H9 (cell line): ENCODE measurements around the gene CLCN5. TPM values are rescaled to one million over a fixed set of nuclear protein-coding genes. Genes with fewer than 3 reads are reported as not detected.

ENCODE experiments used
- DNase-seq: peaks from one replicate; pipeline ENCODE4 v3.0.0-alpha.2; 2017
- H2AFZ ChIP-seq: one replicate; pipeline ENCODE4 v1.6.1; 2013; ENCODE audit warnings: mild to moderate bottlenecking, low read length, control low read depth, moderate library complexity
- H2AK5ac ChIP-seq: 2 replicates; pipeline ENCODE4 v1.6.1; 2013; ENCODE audit warnings: low read length, control low read depth, mixed read lengths; ENCODE audit not compliant: insufficient read length
- H2BK120ac ChIP-seq: one replicate; pipeline ENCODE4 v1.6.1; 2013; ENCODE audit warnings: low read depth, mild to moderate bottlenecking, low read length, control low read depth, inconsistent platforms; ENCODE audit not compliant: poor library complexity, severe bottlenecking
- H2BK12ac ChIP-seq: 2 replicates; pipeline ENCODE4 v1.6.1; 2013; ENCODE audit warnings: low read length, control low read depth, mixed read lengths, low read depth; ENCODE audit not compliant: insufficient read length
- H2BK15ac ChIP-seq: 2 replicates; pipeline ENCODE4 v1.6.1; 2013; ENCODE audit warnings: low read depth, low read length, control low read depth
- H2BK20ac ChIP-seq: one replicate; pipeline ENCODE4 v1.6.1; 2013; ENCODE audit warnings: low read depth, mild to moderate bottlenecking, low read length, control low read depth, inconsistent platforms; ENCODE audit not compliant: poor library complexity, severe bottlenecking
- H2BK5ac ChIP-seq: 2 replicates; pipeline ENCODE4 v1.6.1; 2013; ENCODE audit warnings: low read length, control low read depth, mixed read lengths; ENCODE audit not compliant: insufficient read length
- H3K14ac ChIP-seq: 2 replicates; pipeline ENCODE4 v1.6.1; 2013; ENCODE audit warnings: low read length, control low read depth; ENCODE audit not compliant: insufficient read depth
- H3K18ac ChIP-seq: 2 replicates; pipeline ENCODE4 v1.6.1; 2013; ENCODE audit warnings: low read depth, mild to moderate bottlenecking, mixed read lengths, low read length, control low read depth; ENCODE audit not compliant: insufficient read length
- H3K23ac ChIP-seq: 2 replicates; pipeline ENCODE4 v1.6.1; 2013; ENCODE audit warnings: low read length, control low read depth, mixed read lengths, low read depth; ENCODE audit not compliant: insufficient read length
- H3K23me2 ChIP-seq: 2 replicates; pipeline ENCODE4 v1.6.1; 2013; ENCODE audit warnings: low read depth, mild to moderate bottlenecking, mixed read lengths, low read length, control low read depth; ENCODE audit not compliant: insufficient read length, poor library complexity, severe bottlenecking
- H3K27ac ChIP-seq: 2 replicates; pipeline ENCODE4 v1.5.1; 2013; ENCODE audit warnings: low read length, control low read depth, mixed read lengths, low read depth; ENCODE audit not compliant: insufficient read length
- H3K27me3 ChIP-seq: 2 replicates; pipeline ENCODE4 v1.6.1; 2013; ENCODE audit warnings: low read length, control low read depth, inconsistent platforms; ENCODE audit not compliant: insufficient read depth
- H3K4ac ChIP-seq: 2 replicates; pipeline ENCODE4 v1.6.1; 2013; ENCODE audit warnings: low read depth, mild to moderate bottlenecking, control low read depth, inconsistent platforms, low read length, moderate library complexity
- H3K4me1 ChIP-seq: 2 replicates; pipeline ENCODE4 v1.6.1; 2013; ENCODE audit warnings: low read length, control low read depth, inconsistent platforms; ENCODE audit not compliant: insufficient read depth
- H3K4me2 ChIP-seq: 2 replicates; pipeline ENCODE4 v1.6.1; 2013; ENCODE audit warnings: low read length, control low read depth, mixed read lengths; ENCODE audit not compliant: insufficient read length, insufficient read depth
- H3K56ac ChIP-seq: 2 replicates; pipeline ENCODE4 v1.6.1; 2013; ENCODE audit warnings: low read depth, mild to moderate bottlenecking, mixed read lengths, low read length, control low read depth; ENCODE audit not compliant: insufficient read length
- H3K79me1 ChIP-seq: 2 replicates; pipeline ENCODE4 v1.6.1; 2013; ENCODE audit warnings: low read depth, mild to moderate bottlenecking, moderate library complexity, low read length, control low read depth, inconsistent platforms; ENCODE audit not compliant: insufficient read depth, poor library complexity, severe bottlenecking
- H3K79me2 ChIP-seq: 2 replicates; pipeline ENCODE4 v1.6.1; 2013; ENCODE audit warnings: low read length, control low read depth, inconsistent platforms; ENCODE audit not compliant: insufficient read depth
- H3K9ac ChIP-seq: 2 replicates; pipeline ENCODE4 v1.6.1; 2013; ENCODE audit warnings: low read length, control low read depth, mixed read lengths; ENCODE audit not compliant: insufficient read length; ENCODE audit errors: extremely low read depth
- H3K9me3 ChIP-seq: one replicate; pipeline ENCODE4 v1.6.1; 2013; ENCODE audit warnings: low read depth, low read length, inconsistent platforms; ENCODE audit not compliant: control insufficient read depth
- H3T11ph ChIP-seq: one replicate; pipeline ENCODE4 v1.6.1; 2013; ENCODE audit warnings: mild to moderate bottlenecking, low read length, control low read depth, inconsistent platforms
- H4K20me1 ChIP-seq: one replicate; pipeline ENCODE4 v1.6.1; 2013; ENCODE audit not compliant: control insufficient read depth, insufficient read length, insufficient read depth
- H4K5ac ChIP-seq: 2 replicates; pipeline ENCODE4 v1.6.1; 2013; ENCODE audit warnings: low read depth, mild to moderate bottlenecking, mixed read lengths, low read length, control low read depth; ENCODE audit not compliant: insufficient read length
- H4K8ac ChIP-seq: replicated peaks from 2 replicates; pipeline ENCODE4 v1.6.1; 2013; ENCODE audit warnings: low read length, control low read depth, mixed read lengths, low read depth; ENCODE audit not compliant: insufficient read length
- H4K91ac ChIP-seq: 2 replicates; pipeline ENCODE4 v1.6.1; 2013; ENCODE audit warnings: low read depth, mild to moderate bottlenecking, moderate library complexity, mixed read lengths, low read length, control low read depth; ENCODE audit not compliant: insufficient read length
- H3K27ac Mint-ChIP-seq, 3 experiments: 2 replicates in 2 of 3; 3 replicates in 1 of 3; pipeline ENCODE4 v1.8.0; 2020 to 2021; ENCODE audit warnings: mixed read lengths in 3 of 3, mild to moderate bottlenecking in 1 of 3, moderate library complexity in 1 of 3
- H3K27me3 Mint-ChIP-seq: 2 replicates; pipeline ENCODE4 v1.8.0; 2021; ENCODE audit warnings: low read depth, mild to moderate bottlenecking, moderate library complexity, mixed read lengths
- H3K36me3 Mint-ChIP-seq, 3 experiments: 2 replicates in 2 of 3; 3 replicates in 1 of 3; pipeline ENCODE4 v1.8.0; 2020 to 2021; ENCODE audit warnings: low read depth in 3 of 3, mixed read lengths in 3 of 3; ENCODE audit not compliant: insufficient read depth in 1 of 3
- H3K4me1 Mint-ChIP-seq, 2 experiments: 2 replicates each; pipeline ENCODE4 v1.8.0; 2020; ENCODE audit warnings: mixed read lengths in 2 of 2
- H3K4me3 Mint-ChIP-seq, 2 experiments: 2 replicates in 1 of 2; 3 replicates in 1 of 2; pipeline ENCODE4 v1.8.0; 2020 to 2021; ENCODE audit warnings: mild to moderate bottlenecking in 2 of 2, mixed read lengths in 2 of 2, moderate library complexity in 1 of 2
- H3K9me3 Mint-ChIP-seq, 2 experiments: 2 replicates in 1 of 2; 3 replicates in 1 of 2; pipeline ENCODE4 v1.8.0; 2020; ENCODE audit warnings: mild to moderate bottlenecking in 2 of 2, mixed read lengths in 2 of 2, moderate library complexity in 1 of 2
- WGBS: extraction: QIAGEN DNeasy Blood & Tissue Kit; methylation state at CpG from one replicate; pipeline ENCODE4 v1.1.7; 2013; ENCODE audit warnings: missing lambda C conversion rate, low lambda C conversion rate, mixed read lengths; ENCODE audit not compliant: insufficient read length; ENCODE audit errors: extremely low coverage; 5-methylcytosine and 5-hydroxymethylcytosine counted together
- total RNA-seq: library from RNA; stranded (reverse); gene quantifications from 2 replicates; pipeline ENCODE4 v1.2.1, GENCODE V29; 2021
- TF ChIP-seq, protein P1 (sequence below): fragments of 200-600 bp; sonication (generic); conservative IDR thresholded peaks from 3 replicates; pipeline ENCODE4 v1.8.0; 2021; ENCODE audit warnings: antibody characterized with exemption, mild to moderate bottlenecking

Gene CLCN5
- total RNA-seq, 1 experiment from 2014 or later = 5.9 TPM

DNA sequence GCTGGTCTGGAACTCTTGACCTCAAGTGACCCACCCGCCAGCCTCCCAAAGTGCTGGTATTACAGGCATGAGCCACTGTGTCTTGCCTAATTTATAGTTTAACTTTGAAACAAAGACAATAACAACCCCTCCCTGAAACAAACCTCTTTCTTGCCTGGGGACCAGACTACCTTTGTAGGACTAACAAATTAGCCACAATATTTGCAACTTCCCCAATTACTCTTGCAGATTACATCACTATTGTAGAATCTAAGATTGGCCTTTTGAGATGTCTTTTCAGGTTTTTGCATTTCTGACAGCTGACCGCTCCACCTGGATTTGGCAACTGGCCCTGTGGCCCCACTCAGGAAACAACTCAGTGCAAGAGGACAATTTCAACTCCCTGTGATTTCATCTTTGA, 193.6 kb downstream of the CLCN5 start:
- Mint-ChIP-seq H3K9me3 (peaks cover 57 to 65% of the 10 kb centered on the region in 2 experiments), H3K27ac (peak overlapping the region in 2 of 3 experiments; percentile 30 to 51; a peak in 1 of 7 replicates), H3K27me3 (no peaks in the 10 kb centered on the region), H3K36me3 (peaks cover 0 to 5% (median 0%) of the 10 kb centered on the region in 3 experiments; a peak in 3 of 7 replicates), H3K4me1 (peaks cover 29 to 30% of the 10 kb centered on the region in 2 experiments), H3K4me3 (no peak overlapping the region)
- no peaks in the 10 kb centered on the region for H3K27me3 ChIP-seq
- no peak overlapping the region for H3K18ac ChIP-seq
- H4K20me1 ChIP-seq = no peaks in the 10 kb centered on the region
- no peak overlapping the region for H2AFZ ChIP-seq
- H2BK5ac ChIP-seq = no peak overlapping the region
- H3K56ac ChIP-seq = no peak overlapping the region
- no peak overlapping the region for H3T11ph ChIP-seq
- no peak overlapping the region for H3K4ac ChIP-seq
- no CpG with 5 or more reads among the region's 2 CpGs for WGBS
- TF ChIP-seq, protein P1, sequence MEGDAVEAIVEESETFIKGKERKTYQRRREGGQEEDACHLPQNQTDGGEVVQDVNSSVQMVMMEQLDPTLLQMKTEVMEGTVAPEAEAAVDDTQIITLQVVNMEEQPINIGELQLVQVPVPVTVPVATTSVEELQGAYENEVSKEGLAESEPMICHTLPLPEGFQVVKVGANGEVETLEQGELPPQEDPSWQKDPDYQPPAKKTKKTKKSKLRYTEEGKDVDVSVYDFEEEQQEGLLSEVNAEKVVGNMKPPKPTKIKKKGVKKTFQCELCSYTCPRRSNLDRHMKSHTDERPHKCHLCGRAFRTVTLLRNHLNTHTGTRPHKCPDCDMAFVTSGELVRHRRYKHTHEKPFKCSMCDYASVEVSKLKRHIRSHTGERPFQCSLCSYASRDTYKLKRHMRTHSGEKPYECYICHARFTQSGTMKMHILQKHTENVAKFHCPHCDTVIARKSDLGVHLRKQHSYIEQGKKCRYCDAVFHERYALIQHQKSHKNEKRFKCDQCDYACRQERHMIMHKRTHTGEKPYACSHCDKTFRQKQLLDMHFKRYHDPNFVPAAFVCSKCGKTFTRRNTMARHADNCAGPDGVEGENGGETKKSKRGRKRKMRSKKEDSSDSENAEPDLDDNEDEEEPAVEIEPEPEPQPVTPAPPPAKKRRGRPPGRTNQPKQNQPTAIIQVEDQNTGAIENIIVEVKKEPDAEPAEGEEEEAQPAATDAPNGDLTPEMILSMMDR = no peak
- no peak overlapping the region for H4K8ac ChIP-seq
- no peaks in the 10 kb centered on the region for H3K9me3 ChIP-seq
- H3K79me2 ChIP-seq = no peaks in the 10 kb centered on the region
- H3K4me1 ChIP-seq = peaks cover 2% of the 10 kb centered on the region; the same call in 1 of the 2 replicates
- no peak overlapping the region for H4K91ac ChIP-seq
- H2BK120ac ChIP-seq = no peak overlapping the region
- H2BK20ac ChIP-seq = no peak overlapping the region
- no peak overlapping the region for H4K5ac ChIP-seq
- no peak overlapping the region for H3K27ac ChIP-seq
- no peak overlapping the region for H3K14ac ChIP-seq
- H2BK15ac ChIP-seq = no peak overlapping the region
- H2AK5ac ChIP-seq = no peak overlapping the region
- no peaks in the 10 kb centered on the region for H3K79me1 ChIP-seq
- no peak overlapping the region for H3K9ac ChIP-seq
- H3K23me2 ChIP-seq = no peaks in the 10 kb centered on the region
- no peak overlapping the region for H3K23ac ChIP-seq
- H3K4me2 ChIP-seq = no peak overlapping the region
- DNase-seq = no peak
- H2BK12ac ChIP-seq = no peak overlapping the region
